Lower leg skin (tissue), 4 donors: Measurements from ENCODE around the gene ATP6AP1. TPM values are rescaled to one million over a fixed set of nuclear protein-coding genes. Genes with fewer than 3 reads are reported as not detected.

ENCODE experiments used
- DNase-seq, 2 donors: peaks; one replicate each; pipeline ENCODE4 v3.0.0-alpha.2; 2019; ENCODE audit warnings: low spot score in 2 of 2
- H3K4me3 ChIP-seq: fragments of 200-600 bp; sonication (generic); 2 replicates; pipeline ENCODE4 v1.5.1; 2017; ENCODE audit warnings: mild to moderate bottlenecking, low read depth; ENCODE audit not compliant: poor library complexity, severe bottlenecking
- CTCF ChIP-seq, 3 donors: fragments of 450-650 bp; IDR thresholded peaks; one replicate each; pipeline ENCODE4 v1.5.1; 2016; ENCODE audit warnings: antibody characterized with exemption in 3 of 3, mild to moderate bottlenecking in 3 of 3, moderate library complexity in 2 of 3
- POLR2A ChIP-seq, 2 donors: fragments of 450-650 bp; IDR thresholded peaks; one replicate each; pipeline ENCODE4 v1.6.1; 2016 to 2017; ENCODE audit warnings: antibody characterized with exemption in 2 of 2, mild to moderate bottlenecking in 1 of 2, moderate library complexity in 1 of 2
- WGBS, 2 donors: methylation state at CpG; one replicate each; pipeline ENCODE4 v1.1.5; 2018; 5-methylcytosine and 5-hydroxymethylcytosine counted together
- intact Hi-C: fragments of 100-400 bp; cut with DNase I; formaldehyde crosslinking; loops from one replicate; pipeline ENCODE4 v1.15.0; 2023; ENCODE audit warnings: low total_unique reads
- total RNA-seq, 4 donors: library from RNA; depleted of rRNA; stranded (reverse); fragments of >200 nt; gene quantifications; one replicate each; pipeline ENCODE4 v1.1.0, GENCODE V29; 2016

ATP6AP1 gene, protein sequence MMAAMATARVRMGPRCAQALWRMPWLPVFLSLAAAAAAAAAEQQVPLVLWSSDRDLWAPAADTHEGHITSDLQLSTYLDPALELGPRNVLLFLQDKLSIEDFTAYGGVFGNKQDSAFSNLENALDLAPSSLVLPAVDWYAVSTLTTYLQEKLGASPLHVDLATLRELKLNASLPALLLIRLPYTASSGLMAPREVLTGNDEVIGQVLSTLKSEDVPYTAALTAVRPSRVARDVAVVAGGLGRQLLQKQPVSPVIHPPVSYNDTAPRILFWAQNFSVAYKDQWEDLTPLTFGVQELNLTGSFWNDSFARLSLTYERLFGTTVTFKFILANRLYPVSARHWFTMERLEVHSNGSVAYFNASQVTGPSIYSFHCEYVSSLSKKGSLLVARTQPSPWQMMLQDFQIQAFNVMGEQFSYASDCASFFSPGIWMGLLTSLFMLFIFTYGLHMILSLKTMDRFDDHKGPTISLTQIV
- total RNA-seq, result 10 to 100 TPM; 71.0 to 93.5 (median 78.4) TPM

DNA sequence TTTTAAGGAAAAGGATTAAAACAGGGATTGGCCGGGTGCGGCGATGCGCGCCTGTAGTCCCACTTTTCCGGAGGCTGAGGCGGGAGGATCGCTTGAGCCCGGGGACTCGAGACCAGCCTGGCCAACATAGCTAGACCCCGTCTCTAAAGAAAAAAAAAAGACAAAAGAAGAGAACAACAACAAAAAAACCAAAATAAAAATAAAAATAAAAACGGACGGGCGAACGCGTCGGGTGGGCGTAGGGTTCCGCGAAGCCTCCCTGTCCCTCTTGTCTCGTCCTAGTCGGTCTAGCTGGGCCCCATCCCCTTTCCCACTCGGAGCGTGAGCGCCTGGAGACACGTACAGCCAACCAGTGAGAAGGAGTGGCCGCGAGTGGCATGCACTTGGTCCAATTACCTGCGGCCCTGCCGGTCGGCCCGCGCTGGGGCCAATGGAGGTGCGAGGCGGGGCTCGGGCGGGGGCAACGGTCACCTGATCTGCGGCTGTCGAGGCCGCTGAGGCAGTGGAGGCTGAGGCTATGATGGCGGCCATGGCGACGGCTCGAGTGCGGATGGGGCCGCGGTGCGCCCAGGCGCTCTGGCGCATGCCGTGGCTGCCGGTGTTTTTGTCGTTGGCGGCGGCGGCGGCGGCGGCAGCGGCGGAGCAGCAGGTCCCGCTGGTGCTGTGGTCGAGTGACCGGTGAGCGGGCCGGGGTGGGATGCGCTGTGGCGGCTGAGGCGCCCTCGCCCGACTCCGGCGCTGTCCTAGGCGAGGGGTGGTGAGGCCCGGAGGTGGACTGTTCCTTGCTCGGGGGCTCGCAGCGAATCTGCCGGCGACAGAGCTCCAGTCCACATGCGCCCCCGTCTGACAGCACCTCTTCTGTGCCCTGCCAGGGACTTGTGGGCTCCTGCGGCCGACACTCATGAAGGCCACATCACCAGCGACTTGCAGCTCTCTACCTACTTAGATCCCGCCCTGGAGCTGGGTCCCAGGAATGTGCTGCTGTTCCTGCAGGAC, at the start of gene ATP6AP1:
Gene ATP6AP1 (plus strand): TSS at position 502 of the 996 bp plus-strand sequence. CDS start 16 bp downstream, at position 518.
- TF ChIP-seq POLR2A (IDR thresholded peaks at IDR 0.05), result no peak
- no peak for TF ChIP-seq CTCF (IDR thresholded peaks at IDR 0.05)
- peak within 1 kb of the TSS; percentile 62 for H3K4me3 ChIP-seq
- intact Hi-C loops, result no loop called here
- whole genome bisulfite sequencing, 2 donors, result 25 to 39% methylated on average over 28 to 72 of the region's 87 CpGs
- DNase-seq, result peak; percentile 90 to 98

DNA sequence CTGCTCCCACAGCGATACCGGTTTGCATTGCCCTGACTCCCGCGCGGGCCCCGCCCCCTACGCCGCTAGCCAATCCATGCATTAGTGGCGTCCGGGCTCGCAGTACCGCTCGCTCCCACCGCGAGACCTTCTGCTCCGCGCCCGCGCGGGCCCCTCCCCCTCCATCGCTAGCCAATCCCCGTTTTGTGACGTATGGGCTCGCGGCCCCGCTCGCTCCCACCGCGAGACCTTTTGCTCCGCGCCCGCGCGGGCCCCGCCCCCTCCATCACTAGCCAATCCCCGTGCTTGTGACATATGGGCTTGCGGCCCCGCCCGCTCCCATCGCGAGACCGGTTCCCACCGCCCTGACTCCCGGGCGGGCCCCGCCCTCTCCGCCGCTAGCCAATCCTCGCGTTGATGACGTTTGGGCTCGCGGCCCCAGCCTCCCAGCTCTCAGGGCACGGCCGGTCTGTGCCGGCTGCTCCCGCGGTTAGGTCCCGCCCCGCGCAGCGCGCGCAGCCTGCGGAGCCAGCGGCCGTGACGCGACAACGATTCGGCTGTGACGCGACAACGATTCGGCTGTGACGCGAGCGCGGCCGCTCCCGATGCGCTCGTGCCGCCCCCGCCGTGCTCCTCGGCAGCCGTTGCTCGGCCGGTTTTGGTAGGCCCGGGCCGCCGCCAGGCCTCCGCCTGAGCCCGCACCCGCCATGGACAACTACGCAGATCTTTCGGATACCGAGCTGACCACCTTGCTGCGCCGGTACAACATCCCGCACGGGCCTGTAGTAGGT, 49.5 kb upstream of the ATP6AP1 start, which contains the start of gene EMD:
Gene EMD (plus strand): TSS at position 497 of the 770 bp plus-strand sequence. CDS start 190 bp downstream, at position 687.
- TF ChIP-seq CTCF (IDR thresholded peaks at IDR 0.05) (no peak), POLR2A (IDR thresholded peaks at IDR 0.05) (no peak)
- 1 to 61% methylated on average over 36 to 85 of the region's 103 CpGs for WGBS, 2 donors
- intact Hi-C loops, result no loop called here
- DNase-seq, result peak; percentile 95 to 99
- peak within 1 kb of the TSS; percentile 66 for H3K4me3 ChIP-seq

- peak overlapping the region; percentile 66 for H3K4me3 ChIP-seq
- DNase-seq, result no peak
- 0 to 34% methylated on average over 12 to 38 of the region's 38 CpGs for WGBS, 2 donors
- no peak for TF ChIP-seq CTCF (IDR thresholded peaks at IDR 0.05)
- TF ChIP-seq POLR2A (IDR thresholded peaks at IDR 0.05), result no peak
- intact Hi-C loops, result no loop called here
Observed at GRCh38 chrX:154379569-154379951, 48.9 kb upstream of the ATP6AP1 start.

DNA sequence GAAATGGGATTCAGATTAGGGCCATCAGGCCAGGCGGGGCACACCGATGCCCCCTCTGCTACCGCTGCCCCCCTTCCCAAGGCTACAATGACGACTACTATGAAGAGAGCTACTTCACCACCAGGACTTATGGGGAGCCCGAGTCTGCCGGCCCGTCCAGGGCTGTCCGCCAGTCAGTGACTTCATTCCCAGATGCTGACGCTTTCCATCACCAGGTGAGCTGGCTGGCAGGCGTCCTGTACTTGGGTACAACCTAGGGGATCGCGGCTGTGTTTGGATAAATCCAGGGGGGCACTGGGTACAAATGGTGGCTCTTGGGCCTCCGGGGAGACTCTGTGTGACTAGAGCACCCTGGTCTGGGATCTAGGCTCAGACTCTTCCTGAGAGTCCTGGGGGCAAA, 48.3 kb upstream of the ATP6AP1 start:
- DNase-seq, result no peak
- intact Hi-C loops, result no loop called here
- WGBS, 2 donors, result 49 to 66% methylated on average over 6 to 13 of the region's 13 CpGs
- TF ChIP-seq POLR2A (IDR thresholded peaks at IDR 0.05) (no peak), CTCF (IDR thresholded peaks at IDR 0.05) (no peak)
- peak overlapping the region; percentile 66 for H3K4me3 ChIP-seq

GRCh38 chrX:154380787-154381186, 47.7 kb upstream of the ATP6AP1 start:
- intact Hi-C loops, result no loop called here
- DNase-seq, result no peak
- H3K4me3 ChIP-seq, result no peak overlapping the region
- TF ChIP-seq CTCF (IDR thresholded peaks at IDR 0.05), result no peak
- TF ChIP-seq POLR2A (IDR thresholded peaks at IDR 0.05), result no peak
- WGBS, 2 donors, result 74 to 79% methylated on average over 14 of the region's 14 CpGs
